ENCODE results near the gene SDC3.

GRCh38 chr1:30920827-30921226 lies 12.3 kb upstream of the SDC3 start:
- TF ChIP-seq CTCF (IDR thresholded peaks at IDR 0.05) (no peak), POLR2A (IDR thresholded peaks at IDR 0.05) (no peak)

All from right lobe of liver (tissue), 4 donors.